ENCODE data around the gene ERVW-1.
"Not testable (repeated sequence)": the region's sequence is repeated elsewhere in the genome, so short reads cannot be mapped to it uniquely, and the experiment has no call there.

DNA sequence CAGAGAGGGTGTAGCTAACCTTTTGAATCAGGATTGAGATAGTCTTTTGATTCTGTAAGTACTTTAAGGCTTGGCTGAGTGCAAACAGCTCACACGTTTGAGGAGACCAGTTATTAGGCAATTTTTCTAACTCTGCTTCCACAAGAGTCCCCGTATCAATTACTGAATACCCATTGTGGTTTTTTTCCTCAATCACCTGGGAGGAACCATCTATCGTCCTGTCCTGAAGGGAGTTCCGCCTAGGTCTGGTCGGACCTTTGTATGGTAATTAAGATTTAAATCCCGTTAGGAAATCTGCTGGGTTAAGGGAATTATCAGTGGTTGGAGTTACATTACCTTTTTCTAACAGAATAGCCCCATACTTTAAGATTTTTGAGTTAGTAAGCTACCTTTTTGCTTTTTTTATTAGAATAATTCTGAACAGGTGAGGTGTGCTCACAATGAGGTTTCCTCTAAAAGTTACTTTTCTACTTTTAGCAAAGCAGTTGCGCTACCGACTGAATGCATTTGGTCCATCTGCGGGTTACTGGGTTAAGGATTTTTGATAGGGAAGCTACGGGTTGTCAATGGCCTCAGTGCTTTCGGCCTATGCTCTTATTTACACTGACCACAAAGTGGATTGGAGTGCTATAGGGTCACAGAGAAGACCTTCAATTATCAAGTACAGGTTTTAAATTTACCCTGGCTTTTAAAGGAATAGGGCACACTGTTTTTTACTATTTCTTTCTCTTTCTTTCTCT, 1.7 kb downstream of the ERVW-1 start:
- TF ChIP-seq, protein P1, sequence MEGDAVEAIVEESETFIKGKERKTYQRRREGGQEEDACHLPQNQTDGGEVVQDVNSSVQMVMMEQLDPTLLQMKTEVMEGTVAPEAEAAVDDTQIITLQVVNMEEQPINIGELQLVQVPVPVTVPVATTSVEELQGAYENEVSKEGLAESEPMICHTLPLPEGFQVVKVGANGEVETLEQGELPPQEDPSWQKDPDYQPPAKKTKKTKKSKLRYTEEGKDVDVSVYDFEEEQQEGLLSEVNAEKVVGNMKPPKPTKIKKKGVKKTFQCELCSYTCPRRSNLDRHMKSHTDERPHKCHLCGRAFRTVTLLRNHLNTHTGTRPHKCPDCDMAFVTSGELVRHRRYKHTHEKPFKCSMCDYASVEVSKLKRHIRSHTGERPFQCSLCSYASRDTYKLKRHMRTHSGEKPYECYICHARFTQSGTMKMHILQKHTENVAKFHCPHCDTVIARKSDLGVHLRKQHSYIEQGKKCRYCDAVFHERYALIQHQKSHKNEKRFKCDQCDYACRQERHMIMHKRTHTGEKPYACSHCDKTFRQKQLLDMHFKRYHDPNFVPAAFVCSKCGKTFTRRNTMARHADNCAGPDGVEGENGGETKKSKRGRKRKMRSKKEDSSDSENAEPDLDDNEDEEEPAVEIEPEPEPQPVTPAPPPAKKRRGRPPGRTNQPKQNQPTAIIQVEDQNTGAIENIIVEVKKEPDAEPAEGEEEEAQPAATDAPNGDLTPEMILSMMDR (optimal IDR thresholded peaks at IDR 0.05 in 1 of 3, IDR thresholded peaks at IDR 0.05 in 1 of 3, conservative IDR thresholded peaks at IDR 0.05 in 1 of 3; ENCODE audit: extremely low read depth in 1 of 3, insufficient read depth in 2 of 3, low read length in 3 of 3), result not testable (repeated sequence)
- not testable (repeated sequence) for TF ChIP-seq EZH2 (IDR thresholded peaks at IDR 0.05; ENCODE audit: low read length)

All from keratinocyte (primary cell).